ENCODE results near the gene PLSCR5.

Gene PLSCR5

GRCh38 chr3:146626403-146627122, 21.4 kb upstream of the PLSCR5 start:
- Histone ChIP-seq H3K36me3 (no peaks in the 10 kb centered on the region), H3K4me3 (ENCODE audit: low read depth in 1 of 2, low read length in 1 of 2) (no peak overlapping the region), H3K27me3 (no peaks in the 10 kb centered on the region), H3K4me1 (ENCODE audit: control insufficient read depth in 1 of 2, insufficient read depth in 1 of 2, low read depth in 1 of 2, low read length in 1 of 2) (no peaks in the 10 kb centered on the region), H3K9me3 (no peaks in the 10 kb centered on the region), H3K27ac (no peak overlapping the region)
- no peak for TF ChIP-seq CTCF (IDR thresholded peaks at IDR 0.05)

GRCh38 chr3:146625186-146625775, 20.1 kb upstream of the PLSCR5 start:
- no peak for TF ChIP-seq CTCF (IDR thresholded peaks at IDR 0.05)
- Histone ChIP-seq H3K4me1 (ENCODE audit: control insufficient read depth in 1 of 2, insufficient read depth in 1 of 2, low read depth in 1 of 2, low read length in 1 of 2) (no peaks in the 10 kb centered on the region), H3K4me3 (ENCODE audit: low read depth in 1 of 2, low read length in 1 of 2) (no peak overlapping the region), H3K27me3 (no peaks in the 10 kb centered on the region), H3K27ac (no peak overlapping the region), H3K9me3 (no peaks in the 10 kb centered on the region), H3K36me3 (no peaks in the 10 kb centered on the region)

- no peaks in the 10 kb centered on the region for H3K4me1 ChIP-seq (ENCODE audit: control insufficient read depth in 1 of 2, insufficient read depth in 1 of 2, low read depth in 1 of 2, low read length in 1 of 2)
- no peak for TF ChIP-seq CTCF (IDR thresholded peaks at IDR 0.05)
- no peaks in the 10 kb centered on the region for H3K9me3 ChIP-seq
- no peaks in the 10 kb centered on the region for H3K27me3 ChIP-seq
- H3K4me3 ChIP-seq (ENCODE audit: low read depth in 1 of 2, low read length in 1 of 2): no peak overlapping the region
- H3K27ac ChIP-seq: no peak overlapping the region
- no peaks in the 10 kb centered on the region for H3K36me3 ChIP-seq
Measured at GRCh38 chr3:146621723-146622122, 16.6 kb upstream of the PLSCR5 start.

- no peak for TF ChIP-seq CTCF (IDR thresholded peaks at IDR 0.05)
- Histone ChIP-seq H3K27ac (no peak overlapping the region), H3K9me3 (no peaks in the 10 kb centered on the region), H3K4me3 (ENCODE audit: low read depth in 1 of 2, low read length in 1 of 2) (no peak overlapping the region), H3K4me1 (ENCODE audit: control insufficient read depth in 1 of 2, insufficient read depth in 1 of 2, low read depth in 1 of 2, low read length in 1 of 2) (no peaks in the 10 kb centered on the region), H3K36me3 (no peaks in the 10 kb centered on the region), H3K27me3 (no peaks in the 10 kb centered on the region)
Measured at GRCh38 chr3:146612015-146612414, 6.9 kb upstream of the PLSCR5 start.

- Histone ChIP-seq H3K4me3 (ENCODE audit: low read depth in 1 of 2, low read length in 1 of 2) (no peak overlapping the region), H3K9me3 (no peaks in the 10 kb centered on the region), H3K27me3 (no peaks in the 10 kb centered on the region), H3K36me3 (no peaks in the 10 kb centered on the region), H3K27ac (no peak overlapping the region), H3K4me1 (ENCODE audit: control insufficient read depth in 1 of 2, insufficient read depth in 1 of 2, low read depth in 1 of 2, low read length in 1 of 2) (no peaks in the 10 kb centered on the region)
- no peak for TF ChIP-seq CTCF (IDR thresholded peaks at IDR 0.05)
Measured at GRCh38 chr3:146611096-146611495, 6.0 kb upstream of the PLSCR5 start.
